ENCODE data around the gene SPRED1. TPM values are rescaled to one million over a fixed set of nuclear protein-coding genes. Genes with fewer than 3 reads are reported as not detected.

Gene SPRED1
- total RNA-seq, 1 experiment from 2014 or later = 28.1 TPM

- H3K9me3 Mint-ChIP-seq (ENCODE audit: unreplicated experiment) = no peaks in the 10 kb centered on the region
- BruUV-seq (replicated peaks) = no TSS peak
- DNase-seq (ENCODE audit: unreplicated experiment) = no peak
- no peaks in the 10 kb centered on the region for H3K27me3 Mint-ChIP-seq (ENCODE audit: insufficient read depth, unreplicated experiment)
- ChIA-PET POLR2A (interaction anchor here (1.2 kb wide), 1 partner anchor 29 kb away, joined by 8 read pairs; the partner anchor contains the start of gene SPRED1), CTCF (no interaction called here)
- no peak overlapping the region for H3K27ac Mint-ChIP-seq (ENCODE audit: low read depth, unreplicated experiment)
- H3K36me3 Mint-ChIP-seq (ENCODE audit: insufficient read depth, unreplicated experiment) = no peaks in the 10 kb centered on the region
- no peak overlapping the region for H3K4me3 Mint-ChIP-seq (ENCODE audit: unreplicated experiment)
- peaks cover 14% of the 10 kb centered on the region for H3K4me1 Mint-ChIP-seq (ENCODE audit: insufficient read depth, unreplicated experiment)
- intact Hi-C loops (cut with micrococcal nuclease) = no loop called here
- TF ChIP-seq, protein P1, sequence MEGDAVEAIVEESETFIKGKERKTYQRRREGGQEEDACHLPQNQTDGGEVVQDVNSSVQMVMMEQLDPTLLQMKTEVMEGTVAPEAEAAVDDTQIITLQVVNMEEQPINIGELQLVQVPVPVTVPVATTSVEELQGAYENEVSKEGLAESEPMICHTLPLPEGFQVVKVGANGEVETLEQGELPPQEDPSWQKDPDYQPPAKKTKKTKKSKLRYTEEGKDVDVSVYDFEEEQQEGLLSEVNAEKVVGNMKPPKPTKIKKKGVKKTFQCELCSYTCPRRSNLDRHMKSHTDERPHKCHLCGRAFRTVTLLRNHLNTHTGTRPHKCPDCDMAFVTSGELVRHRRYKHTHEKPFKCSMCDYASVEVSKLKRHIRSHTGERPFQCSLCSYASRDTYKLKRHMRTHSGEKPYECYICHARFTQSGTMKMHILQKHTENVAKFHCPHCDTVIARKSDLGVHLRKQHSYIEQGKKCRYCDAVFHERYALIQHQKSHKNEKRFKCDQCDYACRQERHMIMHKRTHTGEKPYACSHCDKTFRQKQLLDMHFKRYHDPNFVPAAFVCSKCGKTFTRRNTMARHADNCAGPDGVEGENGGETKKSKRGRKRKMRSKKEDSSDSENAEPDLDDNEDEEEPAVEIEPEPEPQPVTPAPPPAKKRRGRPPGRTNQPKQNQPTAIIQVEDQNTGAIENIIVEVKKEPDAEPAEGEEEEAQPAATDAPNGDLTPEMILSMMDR (IDR thresholded peaks at IDR 0.05; ENCODE audit: unreplicated experiment) = no peak
Measured at GRCh38 chr15:38281031-38281430, 28.4 kb downstream of the SPRED1 start.

GRCh38 chr15:38283010-38283409, 30.4 kb downstream of the SPRED1 start:
- Mint-ChIP-seq H3K27ac (ENCODE audit: low read depth, unreplicated experiment) (no peak overlapping the region), H3K27me3 (ENCODE audit: insufficient read depth, unreplicated experiment) (no peaks in the 10 kb centered on the region), H3K4me1 (ENCODE audit: insufficient read depth, unreplicated experiment) (peaks cover 26% of the 10 kb centered on the region), H3K4me3 (ENCODE audit: unreplicated experiment) (no peak overlapping the region), H3K9me3 (ENCODE audit: unreplicated experiment) (no peaks in the 10 kb centered on the region), H3K36me3 (ENCODE audit: insufficient read depth, unreplicated experiment) (no peaks in the 10 kb centered on the region)
- no TSS peak for BruUV-seq (replicated peaks)
- ChIA-PET POLR2A (interaction anchor here (1.4 kb wide), 1 partner anchor 10 kb away, joined by 8 read pairs; no protein-coding TSS in a partner anchor), CTCF (interaction anchor here (0.8 kb wide), 1 partner anchor 32 kb away, joined by 3 read pairs; no protein-coding TSS in a partner anchor)
- TF ChIP-seq, protein P1 (IDR thresholded peaks at IDR 0.05; ENCODE audit: unreplicated experiment) = no peak
- intact Hi-C loops (cut with micrococcal nuclease) = no loop called here
- DNase-seq (ENCODE audit: unreplicated experiment) = no peak

DNA sequence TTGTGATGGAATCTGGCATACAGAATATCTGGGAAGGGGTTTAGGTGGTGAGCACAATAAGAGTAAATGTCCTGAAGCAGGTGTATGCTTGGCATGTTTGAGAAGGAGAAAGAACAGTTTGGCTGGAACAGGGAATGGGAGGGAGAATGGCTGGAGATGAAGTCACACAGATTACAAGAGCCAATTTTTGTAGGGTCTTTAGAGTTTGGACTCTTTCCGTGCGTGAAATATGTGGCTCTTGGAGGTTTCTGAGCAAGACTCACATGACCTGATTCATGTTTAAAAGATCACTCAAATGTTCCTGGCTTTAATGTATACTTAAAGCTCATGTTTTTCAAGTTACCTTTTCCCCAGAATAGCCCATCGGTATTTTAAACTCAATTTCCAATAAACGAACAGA, 32.8 kb downstream of the SPRED1 start:
- no TSS peak for BruUV-seq (replicated peaks)
- intact Hi-C loops (cut with micrococcal nuclease) = no loop called here
- DNase-seq (ENCODE audit: unreplicated experiment) = no peak
- POLR2A ChIA-PET = interaction anchor here (0.7 to 1.2 kb wide), 3 partner anchors 8 to 19 kb away, joined by 3 to 4 read pairs (median 3); no protein-coding TSS in a partner anchor
- Mint-ChIP-seq H3K4me1 (ENCODE audit: insufficient read depth, unreplicated experiment) (peaks cover 26% of the 10 kb centered on the region), H3K4me3 (ENCODE audit: unreplicated experiment) (no peak overlapping the region), H3K36me3 (ENCODE audit: insufficient read depth, unreplicated experiment) (no peaks in the 10 kb centered on the region), H3K9me3 (ENCODE audit: unreplicated experiment) (no peaks in the 10 kb centered on the region), H3K27ac (ENCODE audit: low read depth, unreplicated experiment) (no peak overlapping the region), H3K27me3 (ENCODE audit: insufficient read depth, unreplicated experiment) (no peaks in the 10 kb centered on the region)
- CTCF ChIA-PET = no interaction called here
- TF ChIP-seq, protein P1 (IDR thresholded peaks at IDR 0.05; ENCODE audit: unreplicated experiment) = no peak

GRCh38 chr15:38294126-38294525, 41.5 kb downstream of the SPRED1 start:
- ChIA-PET CTCF (interaction anchor here (1.1 to 1.4 kb wide), 2 partner anchors 15 to 27 kb away, joined by 3 to 4 read pairs; no protein-coding TSS in a partner anchor), POLR2A (interaction anchor here (0.9 to 1.2 kb wide), 3 partner anchors 8 to 42 kb away, joined by 3 to 5 read pairs (median 4); partner anchors contain the start of gene SPRED1)
- no TSS peak for BruUV-seq (replicated peaks)
- H3K27ac Mint-ChIP-seq (ENCODE audit: low read depth, unreplicated experiment) = no peak overlapping the region
- H3K9me3 Mint-ChIP-seq (ENCODE audit: unreplicated experiment) = peaks cover 7% of the 10 kb centered on the region
- TF ChIP-seq, protein P1 (IDR thresholded peaks at IDR 0.05; ENCODE audit: unreplicated experiment) = no peak
- no peaks in the 10 kb centered on the region for H3K27me3 Mint-ChIP-seq (ENCODE audit: insufficient read depth, unreplicated experiment)
- no peak for DNase-seq (ENCODE audit: unreplicated experiment)
- H3K4me1 Mint-ChIP-seq (ENCODE audit: insufficient read depth, unreplicated experiment) = peaks cover 7% of the 10 kb centered on the region
- intact Hi-C loops (cut with micrococcal nuclease) = no loop called here
- H3K36me3 Mint-ChIP-seq (ENCODE audit: insufficient read depth, unreplicated experiment) = no peaks in the 10 kb centered on the region
- no peak overlapping the region for H3K4me3 Mint-ChIP-seq (ENCODE audit: unreplicated experiment)

All from MCF 10A (cell line).